AG04449 (cell line): ENCODE measurements around the gene PACSIN3.

ENCODE experiments used
- CTCF ChIA-PET: fragments of 350-600 bp; formaldehyde crosslinking; extraction: SDS; loops from one replicate; lab custom pipeline; 2021; ENCODE audit warnings: antibody characterized with exemption; lab: Yijun Ruan, JAX
- POLR2A ChIA-PET: fragments of 400-600, 350-600 bp; formaldehyde crosslinking; extraction: SDS; loops from one replicate; lab custom pipeline; 2020; ENCODE audit warnings: antibody characterized with exemption, inconsistent platforms; lab: Yijun Ruan, JAX
- DNase-seq: peaks from one replicate; pipeline ENCODE4 v3.0.0-alpha.2; 2010; ENCODE audit warnings: low read depth, low spot score
- H3K4me3 ChIP-seq: 2 replicates; pipeline ENCODE4 v1.5.1; 2011; ENCODE audit warnings: low read depth, mild to moderate bottlenecking, control low read depth, low read length
- TF ChIP-seq, protein P1 (sequence below): IDR thresholded peaks from one replicate; pipeline ENCODE4 v1.5.1; 2011; ENCODE audit warnings: mild to moderate bottlenecking, moderate library complexity, low read length, control low read depth, inconsistent platforms; ENCODE audit not compliant: insufficient read depth; ENCODE audit errors: missing control alignments

The PACSIN3 gene

GRCh38 chr11:47161134-47161854, 24.9 kb downstream of the PACSIN3 start:
- ChIA-PET POLR2A (no interaction called here), CTCF (interaction anchor here (0.6 to 8.4 kb wide), 28 partner anchors 8 to 336 kb away, joined by 3 to 106 read pairs (median 4); partner anchors contain the start of genes ARFGAP2, CSTPP1, LRP4 and NR1H3)
- no peak for DNase-seq
- H3K4me3 ChIP-seq: no peak overlapping the region
- TF ChIP-seq, protein P1, sequence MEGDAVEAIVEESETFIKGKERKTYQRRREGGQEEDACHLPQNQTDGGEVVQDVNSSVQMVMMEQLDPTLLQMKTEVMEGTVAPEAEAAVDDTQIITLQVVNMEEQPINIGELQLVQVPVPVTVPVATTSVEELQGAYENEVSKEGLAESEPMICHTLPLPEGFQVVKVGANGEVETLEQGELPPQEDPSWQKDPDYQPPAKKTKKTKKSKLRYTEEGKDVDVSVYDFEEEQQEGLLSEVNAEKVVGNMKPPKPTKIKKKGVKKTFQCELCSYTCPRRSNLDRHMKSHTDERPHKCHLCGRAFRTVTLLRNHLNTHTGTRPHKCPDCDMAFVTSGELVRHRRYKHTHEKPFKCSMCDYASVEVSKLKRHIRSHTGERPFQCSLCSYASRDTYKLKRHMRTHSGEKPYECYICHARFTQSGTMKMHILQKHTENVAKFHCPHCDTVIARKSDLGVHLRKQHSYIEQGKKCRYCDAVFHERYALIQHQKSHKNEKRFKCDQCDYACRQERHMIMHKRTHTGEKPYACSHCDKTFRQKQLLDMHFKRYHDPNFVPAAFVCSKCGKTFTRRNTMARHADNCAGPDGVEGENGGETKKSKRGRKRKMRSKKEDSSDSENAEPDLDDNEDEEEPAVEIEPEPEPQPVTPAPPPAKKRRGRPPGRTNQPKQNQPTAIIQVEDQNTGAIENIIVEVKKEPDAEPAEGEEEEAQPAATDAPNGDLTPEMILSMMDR: peak; percentile 85

- POLR2A ChIA-PET: no interaction called here
- CTCF ChIA-PET: interaction anchor here (0.9 to 8.4 kb wide), 14 partner anchors 7 to 296 kb away, joined by 3 to 106 read pairs (median 4); partner anchors contain the start of gene ARFGAP2
- no peak overlapping the region for H3K4me3 ChIP-seq
- TF ChIP-seq, protein P1: no peak
- DNase-seq: no peak
These were observed 25.5 kb downstream of the PACSIN3 start for GRCh38 chr11:47160753-47161133.

- TF ChIP-seq, protein P1: no peak
- ChIA-PET CTCF (interaction anchor here (0.9 to 2.6 kb wide), 5 partner anchors 11 to 273 kb away, joined by 3 to 14 read pairs (median 4); no protein-coding TSS in a partner anchor), POLR2A (no interaction called here)
- H3K4me3 ChIP-seq: no peak overlapping the region
- DNase-seq: no peak
These were observed 28.0 kb downstream of the PACSIN3 start for GRCh38 chr11:47158242-47158641.

DNA sequence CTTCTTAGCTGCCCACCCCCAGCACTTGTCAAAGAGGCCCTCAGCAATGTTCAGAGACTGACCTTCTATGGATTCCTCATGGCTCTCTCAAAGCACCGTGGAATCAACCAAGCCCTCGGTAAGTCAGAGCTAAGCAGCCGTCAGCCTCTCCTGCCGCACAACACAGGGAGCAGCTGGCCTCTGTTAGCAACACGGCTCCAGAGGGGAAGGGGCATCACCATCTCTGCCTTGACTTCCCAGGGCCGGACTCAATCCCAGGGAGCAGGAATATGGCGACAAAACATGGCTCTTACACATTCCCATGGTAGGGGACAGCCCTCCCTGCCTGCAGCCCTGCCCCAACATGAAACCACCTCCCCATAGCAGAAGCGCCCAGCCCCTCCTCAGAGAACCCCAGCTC, 28.4 kb downstream of the PACSIN3 start:
- TF ChIP-seq, protein P1: no peak
- H3K4me3 ChIP-seq: no peak overlapping the region
- CTCF ChIA-PET: interaction anchor here (0.9 to 2.6 kb wide), 6 partner anchors 11 to 272 kb away, joined by 3 to 14 read pairs (median 4); no protein-coding TSS in a partner anchor
- POLR2A ChIA-PET: no interaction called here
- no peak for DNase-seq

DNA sequence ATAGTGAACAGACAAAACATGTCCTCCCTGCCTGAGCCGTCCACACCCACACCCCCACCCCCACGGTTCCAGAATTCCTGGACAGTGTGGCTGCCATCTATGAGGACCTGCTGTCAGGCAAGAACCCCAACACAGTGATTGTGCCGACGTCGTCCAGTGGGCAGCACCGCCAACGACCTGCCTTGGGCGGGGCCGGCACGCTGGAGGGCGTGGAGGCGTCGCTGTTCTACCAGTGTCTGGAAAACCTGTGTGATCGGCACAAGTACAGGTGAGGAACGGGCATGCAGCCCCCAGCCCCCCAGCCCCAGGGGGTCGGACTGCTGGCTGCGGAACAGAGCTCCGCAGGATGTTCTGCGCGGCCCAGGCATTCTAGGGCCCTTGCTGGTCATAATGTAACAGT, 29.3 kb downstream of the PACSIN3 start:
- CTCF ChIA-PET: interaction anchor here (0.9 to 6.8 kb wide), 9 partner anchors 9 to 271 kb away, joined by 3 to 115 read pairs (median 4); partner anchors contain the start of gene NR1H3
- TF ChIP-seq, protein P1: no peak

DNA sequence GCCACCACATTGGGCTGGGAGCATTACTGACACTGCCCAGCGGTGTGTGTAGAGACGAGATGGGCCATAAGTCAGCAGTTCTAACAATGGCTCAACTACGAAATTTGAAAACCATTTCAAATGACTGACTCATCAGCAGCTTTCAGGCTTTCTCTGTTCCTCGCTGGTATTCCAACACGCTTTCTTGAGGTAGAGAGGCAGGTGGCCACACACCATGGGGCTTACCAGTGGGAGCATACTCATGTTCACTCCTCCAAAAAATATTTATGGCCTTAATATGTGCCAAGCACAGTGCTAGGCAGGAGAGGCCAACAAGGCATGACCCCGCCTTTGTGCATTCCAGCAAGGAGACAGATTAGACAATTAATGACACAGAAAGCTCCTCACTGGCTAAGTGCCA, 29.9 kb downstream of the PACSIN3 start:
- ChIA-PET POLR2A (no interaction called here), CTCF (interaction anchor here (0.7 to 8.0 kb wide), 8 partner anchors 9 to 279 kb away, joined by 3 to 181 read pairs (median 5); partner anchors contain the start of gene NR1H3)
- H3K4me3 ChIP-seq: no peak overlapping the region
- TF ChIP-seq, protein P1: no peak
- DNase-seq: no peak

More for the DNA sequence above, 29.3 kb downstream of the PACSIN3 start:
- no peak for DNase-seq
- POLR2A ChIA-PET: no interaction called here
- H3K4me3 ChIP-seq: no peak overlapping the region
